ENCODE data around the gene P2RX5.
"Not testable (repeated sequence)": the region's sequence is repeated elsewhere in the genome, so short reads cannot be mapped to it uniquely, and the experiment has no call there.

P2RX5 gene

DNA sequence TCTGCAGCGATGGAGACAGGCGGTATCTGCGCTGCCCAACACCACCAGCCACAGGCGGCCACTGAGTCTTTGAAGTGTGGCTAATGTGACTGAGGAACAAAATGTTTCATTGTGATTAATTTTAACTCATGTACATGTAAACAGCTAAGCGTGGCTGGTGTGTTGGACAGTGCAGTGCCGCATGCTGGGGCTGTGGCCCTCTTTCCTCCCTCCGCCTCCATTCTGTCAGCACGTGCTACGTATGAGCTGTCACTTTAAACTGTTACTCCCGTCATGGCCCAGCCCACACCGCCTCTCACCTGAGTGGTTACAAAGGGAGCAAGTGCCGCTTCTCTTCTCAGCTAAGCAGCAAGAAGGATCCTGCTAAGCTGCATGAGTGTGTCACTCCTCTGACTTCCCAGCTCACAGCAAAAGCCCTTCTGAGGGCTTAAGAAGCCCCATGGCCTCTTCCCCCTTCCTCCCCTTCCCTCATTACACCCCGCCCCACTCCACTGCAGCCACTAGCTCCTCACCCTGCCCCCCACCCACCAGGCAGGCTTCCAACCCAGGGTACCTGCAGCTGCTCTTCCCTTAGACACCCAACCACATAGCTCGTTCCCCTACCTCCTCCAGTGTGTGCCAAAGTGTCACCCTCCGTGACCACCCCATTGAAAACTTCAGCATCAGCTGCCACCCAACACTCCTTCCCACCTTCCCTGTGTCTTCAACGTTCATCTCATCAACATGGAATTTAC lies 42.8 kb upstream of the P2RX5 start:
- no peak for DNase-seq

DNA sequence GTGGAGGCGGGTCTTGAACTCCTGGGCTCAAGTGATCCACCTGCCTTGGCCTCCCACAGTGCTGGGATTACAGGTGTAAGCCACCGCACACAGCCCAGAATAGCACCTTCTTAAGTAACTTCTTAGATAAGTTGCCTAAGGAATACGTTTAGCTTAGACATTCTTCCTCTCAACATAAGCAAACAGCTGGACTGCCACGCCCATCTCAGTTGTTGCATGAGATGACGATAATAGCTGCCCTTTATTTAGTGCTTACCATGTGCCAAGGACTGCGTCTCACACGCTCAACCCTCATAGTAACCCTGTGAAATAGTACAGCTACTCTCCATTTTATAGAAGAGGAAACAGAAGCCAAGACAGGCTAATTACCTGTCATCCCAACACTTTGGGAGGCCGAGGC lies 39.6 kb upstream of the P2RX5 start:
- TF ChIP-seq, protein P1, sequence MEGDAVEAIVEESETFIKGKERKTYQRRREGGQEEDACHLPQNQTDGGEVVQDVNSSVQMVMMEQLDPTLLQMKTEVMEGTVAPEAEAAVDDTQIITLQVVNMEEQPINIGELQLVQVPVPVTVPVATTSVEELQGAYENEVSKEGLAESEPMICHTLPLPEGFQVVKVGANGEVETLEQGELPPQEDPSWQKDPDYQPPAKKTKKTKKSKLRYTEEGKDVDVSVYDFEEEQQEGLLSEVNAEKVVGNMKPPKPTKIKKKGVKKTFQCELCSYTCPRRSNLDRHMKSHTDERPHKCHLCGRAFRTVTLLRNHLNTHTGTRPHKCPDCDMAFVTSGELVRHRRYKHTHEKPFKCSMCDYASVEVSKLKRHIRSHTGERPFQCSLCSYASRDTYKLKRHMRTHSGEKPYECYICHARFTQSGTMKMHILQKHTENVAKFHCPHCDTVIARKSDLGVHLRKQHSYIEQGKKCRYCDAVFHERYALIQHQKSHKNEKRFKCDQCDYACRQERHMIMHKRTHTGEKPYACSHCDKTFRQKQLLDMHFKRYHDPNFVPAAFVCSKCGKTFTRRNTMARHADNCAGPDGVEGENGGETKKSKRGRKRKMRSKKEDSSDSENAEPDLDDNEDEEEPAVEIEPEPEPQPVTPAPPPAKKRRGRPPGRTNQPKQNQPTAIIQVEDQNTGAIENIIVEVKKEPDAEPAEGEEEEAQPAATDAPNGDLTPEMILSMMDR (IDR thresholded peaks at IDR 0.05; ENCODE audit: low read depth, low read length) = no peak
- Histone ChIP-seq H3K27me3 (no peaks in the 10 kb centered on the region), H3K4me3 (ENCODE audit: low read depth, low read length) (no peak overlapping the region), H3K36me3 (no peaks in the 10 kb centered on the region), H3K9me3 (no peaks in the 10 kb centered on the region), H3K4me1 (no peaks in the 10 kb centered on the region)
- DNase-seq = no peak

More for the DNA sequence above, 42.8 kb upstream of the P2RX5 start:
- Histone ChIP-seq H3K36me3 (no peaks in the 10 kb centered on the region), H3K27me3 (no peaks in the 10 kb centered on the region), H3K4me3 (ENCODE audit: low read depth, low read length) (no peak overlapping the region), H3K9me3 (no peaks in the 10 kb centered on the region), H3K4me1 (no peaks in the 10 kb centered on the region)
- TF ChIP-seq, protein P1 (IDR thresholded peaks at IDR 0.05; ENCODE audit: low read depth, low read length) = no peak

DNA sequence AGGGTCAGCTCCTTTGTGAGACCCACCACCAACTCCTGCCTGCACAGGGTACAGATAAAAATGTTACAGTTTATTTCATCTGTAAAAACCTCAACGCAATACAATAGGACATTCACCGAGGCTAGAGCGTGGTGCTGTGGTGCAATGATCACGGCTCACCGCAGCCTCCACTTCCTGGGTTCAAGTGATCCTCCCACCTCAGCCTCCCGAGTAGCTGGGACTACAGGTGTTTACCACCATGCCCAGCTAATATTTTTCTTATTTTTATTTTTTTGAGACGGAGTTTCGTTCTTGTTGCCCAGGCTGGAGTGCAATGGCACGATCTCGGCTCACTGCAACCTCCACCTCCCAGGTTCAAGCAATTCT lies 38.9 kb upstream of the P2RX5 start:
- H3K36me3 ChIP-seq; H3K4me3 ChIP-seq (ENCODE audit: low read depth, low read length); DNase-seq; H3K4me1 ChIP-seq; H3K27me3 ChIP-seq; H3K9me3 ChIP-seq: not testable (repeated sequence)

DNA sequence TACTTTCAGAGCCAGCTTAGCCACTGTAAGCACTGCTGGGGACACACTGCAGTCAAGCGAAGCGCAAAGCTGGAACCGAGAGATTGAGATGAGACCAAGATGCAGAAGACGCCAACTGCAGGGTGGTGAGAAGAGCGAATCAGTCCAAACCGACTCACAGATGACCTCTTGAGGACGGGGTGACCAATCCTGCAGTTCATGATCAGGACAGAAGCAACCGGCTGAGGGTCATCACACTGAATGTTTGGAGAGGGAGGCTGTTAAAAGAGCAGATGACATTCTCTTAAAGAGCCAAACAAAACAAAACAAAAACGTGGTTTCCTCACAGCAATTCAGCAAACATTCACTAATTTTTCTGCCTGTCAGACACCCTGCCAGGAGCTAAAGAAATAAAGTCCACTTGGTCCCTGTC lies 36.3 kb upstream of the P2RX5 start:
- Histone ChIP-seq H3K4me3 (ENCODE audit: low read depth, low read length) (no peak overlapping the region), H3K4me1 (no peaks in the 10 kb centered on the region), H3K9me3 (no peaks in the 10 kb centered on the region), H3K36me3 (no peaks in the 10 kb centered on the region), H3K27me3 (no peaks in the 10 kb centered on the region)
- DNase-seq = no peak
- TF ChIP-seq, protein P1 (IDR thresholded peaks at IDR 0.05; ENCODE audit: low read depth, low read length) = no peak

DNA sequence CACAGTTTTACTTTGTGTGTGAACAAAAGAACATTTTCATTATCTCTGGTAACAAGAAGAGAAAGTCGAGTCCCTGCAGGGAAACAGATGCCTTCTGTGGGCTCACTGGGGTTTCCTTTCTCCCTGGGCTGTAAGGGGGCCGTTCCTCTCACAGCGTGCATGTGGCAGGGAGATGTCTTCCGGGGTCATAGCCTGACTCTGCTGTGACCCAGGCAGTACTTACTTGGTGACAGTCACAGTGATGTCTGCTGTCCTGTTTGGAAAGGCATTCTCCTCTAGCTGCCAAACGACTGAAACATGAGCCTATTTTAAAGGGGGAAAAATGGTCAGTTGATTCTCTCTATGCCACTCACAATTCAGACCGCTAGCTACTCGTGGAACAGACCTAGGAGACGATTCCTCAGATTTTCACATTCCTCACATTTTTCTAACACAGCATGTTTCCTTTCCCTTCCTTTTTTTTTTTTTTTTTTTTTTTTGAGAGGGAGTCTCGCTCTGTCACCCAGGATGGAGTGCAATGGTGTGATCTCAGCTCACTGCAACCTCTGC lies 35.0 kb upstream of the P2RX5 start:
- H3K9me3 ChIP-seq = no peaks in the 10 kb centered on the region
- H3K36me3 ChIP-seq = no peaks in the 10 kb centered on the region; the same call in 1 of the 2 replicates
- no peaks in the 10 kb centered on the region for H3K4me1 ChIP-seq
- no peak overlapping the region for H3K4me3 ChIP-seq (ENCODE audit: low read depth, low read length)
- H3K27me3 ChIP-seq = no peaks in the 10 kb centered on the region
- DNase-seq = no peak
- TF ChIP-seq, protein P1 (IDR thresholded peaks at IDR 0.05; ENCODE audit: low read depth, low read length) = no peak

DNA sequence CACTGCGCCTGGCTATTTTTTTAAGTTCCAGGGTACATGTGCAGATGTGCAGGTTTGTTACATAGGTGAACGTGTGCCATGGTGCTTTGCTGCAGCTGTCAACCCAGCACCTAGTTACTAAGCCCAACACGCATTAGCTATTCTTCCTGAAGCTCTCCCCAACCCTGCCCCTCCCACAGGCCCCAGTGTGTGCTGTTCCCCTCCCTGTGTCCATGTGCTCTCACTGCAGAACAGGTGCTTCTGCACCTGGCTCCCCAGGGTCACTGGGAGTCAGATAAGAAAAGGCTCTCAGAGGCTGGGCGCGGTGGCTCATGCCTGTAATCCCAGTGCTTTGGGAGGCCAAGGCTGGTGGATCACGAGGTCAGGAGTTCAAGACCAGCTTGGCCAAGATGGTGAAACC lies 33.9 kb upstream of the P2RX5 start:
- H3K4me1 ChIP-seq = no peaks in the 10 kb centered on the region
- no peak for DNase-seq

DNA sequence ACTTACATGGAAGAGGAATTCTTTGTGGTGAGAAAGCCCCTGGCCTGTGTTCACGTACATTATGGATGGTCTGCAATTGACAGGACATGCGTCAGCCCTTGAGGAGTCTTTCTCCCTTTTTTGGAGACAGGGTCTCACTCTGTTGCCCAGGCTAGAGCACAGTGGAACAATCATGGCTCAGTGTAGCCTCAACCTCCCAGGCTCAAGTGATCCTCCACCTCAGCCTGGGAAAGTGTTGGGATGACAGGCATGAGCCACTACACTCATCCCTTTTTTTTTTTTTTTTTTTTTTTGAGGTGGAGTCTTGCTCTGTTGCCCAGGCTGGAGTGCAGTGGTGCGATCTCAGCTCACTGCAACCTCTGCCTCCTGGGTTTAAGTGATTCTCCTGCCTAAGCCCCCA lies 32.1 kb upstream of the P2RX5 start:
- not testable (repeated sequence) for DNase-seq; H3K27me3 ChIP-seq; H3K4me3 ChIP-seq (ENCODE audit: low read depth, low read length); H3K36me3 ChIP-seq; H3K4me1 ChIP-seq; H3K9me3 ChIP-seq

More for the DNA sequence above, 33.9 kb upstream of the P2RX5 start:
- Histone ChIP-seq H3K27me3 (no peaks in the 10 kb centered on the region), H3K36me3 (no peaks in the 10 kb centered on the region; the same call in 1 of the 2 replicates), H3K4me3 (ENCODE audit: low read depth, low read length) (no peak overlapping the region), H3K9me3 (no peaks in the 10 kb centered on the region)
- TF ChIP-seq, protein P1 (IDR thresholded peaks at IDR 0.05; ENCODE audit: low read depth, low read length) = no peak
